K562 (cell line): ENCODE data around the gene PBXIP1. TPM values are rescaled to one million over a fixed set of nuclear protein-coding genes. Genes with fewer than 3 reads are reported as not detected.

ENCODE experiments used
- ATAC-seq: fragments of 200-7000 bp; cut with Tn5 transposase; 3 replicates; pipeline ENCODE4 v1.9.1; 2020; ENCODE audit warnings: moderate library complexity
- BruUV-seq: library from RNA; stranded (reverse); fragments of 400-500 nt; replicated peaks from 2 replicates; lab custom pipeline; 2021; lab: Mats Ljungman, UMichigan
- CTCF ChIA-PET: fragments of 300-600 bp; formaldehyde crosslinking; extraction: SDS; loops from one replicate; lab custom pipeline; 2021; ENCODE audit warnings: low intra/inter-chr PET ratio; lab: Yijun Ruan, JAX
- POLR2A ChIA-PET: fragments of 300-600, 350-650 bp; sonication (Branson Sonifier 250); formaldehyde crosslinking; extraction: SDS; loops from one replicate; lab custom pipeline; 2021; ENCODE audit warnings: antibody characterized with exemption, inconsistent platforms; lab: Yijun Ruan, JAX
- DNase-seq, 4 experiments: peaks; one replicate each; pipeline versions ENCODE4 v3.0.0 to v3.0.0-alpha.2; 2011 to 2018; ENCODE audit warnings: low spot score in 3 of 4, mixed read lengths in 3 of 4; ENCODE audit errors: extremely low read depth in 1 of 4
- FAIRE-seq: peaks from 2 replicates; lab custom pipeline; 2011; peaks lifted over from hg19 to GRCh38; lab: Jason Lieb, UNC
- H2AFZ ChIP-seq: 2 replicates; pipeline ENCODE4 v1.6.0; 2011; ENCODE audit warnings: low read depth, low read length, control low read depth, inconsistent platforms
- H3K27ac ChIP-seq: fragments of 200-600 bp; 3 replicates; pipeline ENCODE4 v1.8.0; 2011; ENCODE audit warnings: low read depth, mild to moderate bottlenecking, control low read depth, inconsistent platforms, low read length, moderate library complexity, mixed read lengths; ENCODE audit errors: extremely low read depth
- H3K27me3 ChIP-seq, 2 experiments: fragments of 300-600 bp in 1 of 2; 2 replicates in 1 of 2; 3 replicates in 1 of 2; pipeline versions ENCODE4 v1.6.0 to v1.8.0; 2011; ENCODE audit warnings: inconsistent platforms in 2 of 2, low read length in 2 of 2, mild to moderate bottlenecking in 1 of 2, mixed read lengths in 1 of 2, moderate library complexity in 1 of 2; ENCODE audit not compliant: control insufficient read depth in 2 of 2, insufficient read depth in 2 of 2
- H3K36me3 ChIP-seq: fragments of 300-600 bp; 3 replicates; pipeline ENCODE4 v1.8.0; 2011; ENCODE audit warnings: mild to moderate bottlenecking, low read length, inconsistent platforms; ENCODE audit not compliant: control insufficient read depth, insufficient read depth
- H3K4me1 ChIP-seq, 2 experiments: fragments of 200-600 bp in 1 of 2; replicated peaks in 1 of 2; 2 replicates in 1 of 2; 3 replicates in 1 of 2; pipeline versions ENCODE4 v1.5.1 to v1.8.0; 2011; ENCODE audit warnings: inconsistent platforms in 2 of 2, low read length in 2 of 2, mild to moderate bottlenecking in 1 of 2, mixed read lengths in 1 of 2, moderate library complexity in 1 of 2; ENCODE audit not compliant: control insufficient read depth in 2 of 2, insufficient read depth in 2 of 2
- H3K4me2 ChIP-seq: 2 replicates; pipeline ENCODE4 v1.6.1; 2011; ENCODE audit warnings: low read length, control low read depth, inconsistent platforms, mixed read lengths; ENCODE audit not compliant: insufficient read depth
- H3K4me3 ChIP-seq: fragments of 200-600 bp; sonication (generic), shearing (Covaris generic); 2 replicates; pipeline ENCODE4 v1.5.1; 2016; ENCODE audit warnings: control low read depth, inconsistent platforms
- H3K79me2 ChIP-seq: fragments of 200-600 bp; 3 replicates; pipeline ENCODE4 v1.8.0; 2011; ENCODE audit warnings: low read length, inconsistent platforms; ENCODE audit not compliant: control insufficient read depth, insufficient read depth
- H3K9ac ChIP-seq, 2 experiments: 2 replicates each; pipeline versions ENCODE4 v1.6.0 to v1.6.1; 2011; ENCODE audit warnings: low read depth in 2 of 2, low read length in 2 of 2, control low read depth in 1 of 2, inconsistent platforms in 1 of 2, mild to moderate bottlenecking in 1 of 2, mixed read lengths in 1 of 2; ENCODE audit not compliant: insufficient read depth in 1 of 2
- H3K9me1 ChIP-seq: one replicate; pipeline ENCODE4 v1.6.0; 2011; ENCODE audit warnings: inconsistent platforms, mild to moderate bottlenecking, low read length, moderate library complexity; ENCODE audit not compliant: control insufficient read depth, insufficient read depth
- H3K9me3 ChIP-seq: replicated peaks from 2 replicates; pipeline ENCODE4 v1.5.1; 2011; ENCODE audit warnings: low read depth, low read length, inconsistent platforms; ENCODE audit not compliant: control insufficient read depth, insufficient read depth
- H4K20me1 ChIP-seq: replicated peaks from 2 replicates; pipeline ENCODE4 v1.6.1; 2011; ENCODE audit warnings: low read length, inconsistent platforms, mixed read lengths; ENCODE audit not compliant: control insufficient read depth, insufficient read depth
- ARID4B ChIP-seq: sonication (generic); formaldehyde crosslinking; IDR thresholded peaks from 2 replicates; pipeline ENCODE4 v1.8.0; 2022; ENCODE audit warnings: mild to moderate bottlenecking, missing genetic modification reagents
- HDAC1 ChIP-seq, 2 experiments: fragments of 450-650 bp; IDR thresholded peaks; 2 replicates each; pipeline ENCODE4 v1.6.1; 2016 to 2017; ENCODE audit warnings: inconsistent platforms in 1 of 2, mild to moderate bottlenecking in 1 of 2, moderate library complexity in 1 of 2
- MNT ChIP-seq, 2 experiments: fragments of 450-650 bp; conservative IDR thresholded peaks; 2 replicates each; pipeline ENCODE4 v1.6.1; 2017; ENCODE audit warnings: mild to moderate bottlenecking in 2 of 2, moderate library complexity in 2 of 2
- RBFOX2 ChIP-seq: fragments of 200-400 bp; formaldehyde crosslinking; IDR thresholded peaks from 2 replicates; pipeline ENCODE4 v1.6.1; 2017; ENCODE audit warnings: low read depth, mild to moderate bottlenecking, low read length, moderate library complexity
- RBM17 ChIP-seq: fragments of 200-400 bp; formaldehyde crosslinking; IDR thresholded peaks from 2 replicates; pipeline ENCODE4 v1.6.1; 2017; ENCODE audit warnings: low read depth, mild to moderate bottlenecking, low read length, borderline replicate concordance
- ZHX1 ChIP-seq: fragments of 150-350 bp; conservative IDR thresholded peaks from 2 replicates; pipeline ENCODE4 v1.6.1; 2014; ENCODE audit warnings: low read length
- ZNF197 ChIP-seq: fragments of 200-800 bp; sonication (Bioruptor generic); IDR thresholded peaks from 2 replicates; pipeline ENCODE4 v1.6.1; 2016; ENCODE audit warnings: low read depth, missing genetic modification characterization, missing compliant biosample characterization
- WGBS: fragments of 100-300 bp; shearing (Covaris generic); methylation state at CpG from one replicate; pipeline ENCODE4 v1.1.6; 2016; ENCODE audit warnings: low coverage, mixed read lengths; ENCODE audit not compliant: insufficient coverage; ENCODE audit errors: missing lambda C conversion rate; 5-methylcytosine and 5-hydroxymethylcytosine counted together
- in situ Hi-C: fragments of 300-500 bp; cut with MboI; formaldehyde crosslinking; loops from 4 replicates; pipeline ENCODE4 v1.15.0; 2018; ENCODE audit warnings: inconsistent platforms, mixed read lengths
- intact Hi-C: fragments of 100-400 bp; cut with micrococcal nuclease; formaldehyde crosslinking; loops from 2 replicates; pipeline ENCODE4 v1.14.2; 2022
- polyA plus RNA-seq, 8 experiments: library from polyadenylated mRNA; depleted of rRNA in 4 of 8; stranded (reverse) in 5 of 8; unstranded in 3 of 8; fragments of >200 nt; fragmentation: Nextera tagmentation in 2 of 8; fragmentation: Illumina TruSeq in 1 of 8; extraction: Ambion mirVana in 2 of 8; extraction: Trizol in 1 of 8; gene quantifications; 2 replicates each; pipeline versions ENCODE4 v1.2.1 to v1.2.3, GENCODE V29; 2011 to 2014; ENCODE audit warnings: inconsistent platforms in 1 of 8, missing spikeins in 1 of 8
- total RNA-seq, 7 experiments: library from RNA; depleted of rRNA in 6 of 7; stranded (reverse); fragments of >200 nt in 6 of 7; fragmentation: Illumina TruSeq in 2 of 7; extraction: Trizol in 2 of 7; gene quantifications; 2 replicates each; pipeline versions ENCODE4 v1.2.1 to v1.2.3, GENCODE V29; 2011 to 2021; ENCODE audit warnings: low replicate concordance in 1 of 7

The PBXIP1 gene
- total and polyA plus RNA-seq, 9 of the 15 experiments (the other 6 are each of a cell fraction or from before 2014, with no cell fraction given), result 0.13 to 8.3 (median 5.8) TPM

GRCh38 chr1:154994269-154994587 lies 38.3 kb upstream of the PBXIP1 start (continued):
- TF ChIP-seq ARID4B (CRISPR knock-in tag) (peak; percentile 51; the same call in 1 of the 2 replicates), RBM17 (no peak), HDAC1 (IDR thresholded peaks at IDR 0.05) (no peak)

GRCh38 chr1:154993572-154994268 lies 37.8 kb upstream of the PBXIP1 start, which contains the start of gene LENEP:
LENEP (plus strand) TSS chr1:154993586; CDS start chr1:154993608, 22 bp downstream.
- peaks cover 37 to 40% of the 10 kb centered on the region in 2 experiments for H3K4me1 ChIP-seq
- no peaks in the 10 kb centered on the region for H3K9me3 ChIP-seq
- no peak for DNase-seq
- peak within 1 kb of the TSS; percentile 47; the same call in 1 of the 2 replicates for H2AFZ ChIP-seq
- ChIA-PET CTCF (no interaction called here), POLR2A (interaction anchor here (0.6 to 8.2 kb wide), 18 partner anchors 10 to 125 kb away, joined by 3 to 80 read pairs (median 4); partner anchors contain the start of genes CKS1B, FLAD1, PBXIP1 and PMVK)
- BruUV-seq, result no TSS peak
- peaks cover 6% of the 10 kb centered on the region for H3K9me1 ChIP-seq
- WGBS, result 37% methylated on average over 8 of the region's 8 CpGs
- H3K9ac ChIP-seq, result peak within 1 kb of the TSS; percentile 19 to 78
- no peaks in the 10 kb centered on the region; the same call in 1 of the 2 replicates for H4K20me1 ChIP-seq
- no peaks in the 10 kb centered on the region for H3K27me3 ChIP-seq
- no peak within 1 kb of the TSS for H3K4me3 ChIP-seq
- intact Hi-C loops (loop anchor here (2.0 kb wide), 1 partner anchor 39 kb away; no protein-coding TSS in a partner anchor), in situ Hi-C loops (no loop called here)
- peaks cover 11% of the 10 kb centered on the region; the same call in 2 of the 3 replicates for H3K79me2 ChIP-seq
- peak; percentile 65 for FAIRE-seq
- peaks cover 29% of the 10 kb centered on the region; the same call in 2 of the 3 replicates for H3K36me3 ChIP-seq
- peak within 1 kb of the TSS; percentile 73 for H3K27ac ChIP-seq
- ATAC-seq, result peak; percentile 52
- peak within 1 kb of the TSS; percentile 47 for H3K4me2 ChIP-seq
- TF ChIP-seq ZNF197 (CRISPR knock-in tag) (no peak), MNT (conservative IDR thresholded peaks at IDR 0.05) (peak in 1 of 2 experiments; percentile 20; a peak in 1 of 4 replicates), RBFOX2 (0 out of 2 replicates have a peak, but pooled peaks have one; percentile 30), ZHX1 (no peak)
